HG03108 (cell line): Measurements from ENCODE around the gene OR5AU1.
A peak's percentile ranks its signal among the peaks of the same experiment; 100 is the strongest.

Source experiments
- ATAC-seq: cut with Tn5 transposase; IDR thresholded peaks from one replicate; pipeline ENCODE4 v1.9.1; 2021; ENCODE audit warnings: moderate library complexity; ENCODE audit not compliant: unreplicated experiment

The OR5AU1 gene

DNA sequence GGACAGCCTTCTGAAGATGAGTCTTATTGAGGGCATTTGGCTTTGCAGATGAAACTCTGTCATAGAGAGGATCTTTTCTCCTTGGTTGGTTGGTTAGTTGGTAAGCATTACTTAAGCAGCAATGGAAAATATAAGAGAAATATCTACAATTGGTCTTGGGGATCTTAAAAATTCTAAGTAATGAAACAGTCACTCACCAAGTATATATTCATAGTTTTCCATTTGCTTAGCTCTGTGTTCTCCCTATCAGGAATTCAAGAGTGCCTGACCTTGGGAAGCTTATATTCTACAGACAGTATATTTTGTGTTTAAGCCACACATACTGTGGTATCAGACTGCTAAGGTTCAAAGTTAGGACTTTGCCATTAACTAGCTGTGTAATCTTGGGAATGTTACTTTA is at the start of gene OR5AU1:
TSS of gene OR5AU1 (minus strand) at position 101 of the 400 bp plus-strand sequence. CDS start 191 bp downstream, outside the sequence.
- ATAC-seq = no peak

DNA sequence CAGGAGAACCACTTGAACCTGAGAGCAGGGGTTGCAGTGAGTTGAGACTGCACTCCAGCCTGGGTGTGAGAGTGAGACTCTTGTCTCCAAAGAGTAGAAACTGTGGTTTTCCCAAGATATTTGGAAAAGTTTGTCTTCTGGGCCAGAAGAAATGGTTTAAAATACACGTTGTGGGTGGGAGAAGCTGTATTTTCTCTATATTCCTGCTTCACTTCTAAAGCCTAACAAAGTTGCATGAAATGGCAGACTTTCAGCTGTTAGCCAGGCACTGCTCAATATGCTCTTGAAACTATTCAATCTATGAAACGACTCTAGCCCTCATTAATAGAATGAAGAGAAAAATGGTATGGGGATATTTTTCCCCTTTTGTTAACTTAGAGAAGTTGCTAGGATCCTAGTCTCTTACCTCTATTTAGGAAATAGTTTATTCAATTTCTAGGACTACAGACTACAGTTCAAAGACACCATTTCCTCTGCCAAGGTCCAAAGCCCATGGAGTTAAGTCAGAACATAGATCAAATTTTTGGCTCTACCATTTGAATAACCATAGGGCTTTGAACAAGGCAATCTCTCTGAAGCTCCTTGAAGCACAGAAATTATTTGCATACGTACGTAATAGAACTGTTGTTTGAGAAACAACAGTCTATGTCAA is 49.3 kb upstream of the OR5AU1 start:
- ATAC-seq = no peak

DNA sequence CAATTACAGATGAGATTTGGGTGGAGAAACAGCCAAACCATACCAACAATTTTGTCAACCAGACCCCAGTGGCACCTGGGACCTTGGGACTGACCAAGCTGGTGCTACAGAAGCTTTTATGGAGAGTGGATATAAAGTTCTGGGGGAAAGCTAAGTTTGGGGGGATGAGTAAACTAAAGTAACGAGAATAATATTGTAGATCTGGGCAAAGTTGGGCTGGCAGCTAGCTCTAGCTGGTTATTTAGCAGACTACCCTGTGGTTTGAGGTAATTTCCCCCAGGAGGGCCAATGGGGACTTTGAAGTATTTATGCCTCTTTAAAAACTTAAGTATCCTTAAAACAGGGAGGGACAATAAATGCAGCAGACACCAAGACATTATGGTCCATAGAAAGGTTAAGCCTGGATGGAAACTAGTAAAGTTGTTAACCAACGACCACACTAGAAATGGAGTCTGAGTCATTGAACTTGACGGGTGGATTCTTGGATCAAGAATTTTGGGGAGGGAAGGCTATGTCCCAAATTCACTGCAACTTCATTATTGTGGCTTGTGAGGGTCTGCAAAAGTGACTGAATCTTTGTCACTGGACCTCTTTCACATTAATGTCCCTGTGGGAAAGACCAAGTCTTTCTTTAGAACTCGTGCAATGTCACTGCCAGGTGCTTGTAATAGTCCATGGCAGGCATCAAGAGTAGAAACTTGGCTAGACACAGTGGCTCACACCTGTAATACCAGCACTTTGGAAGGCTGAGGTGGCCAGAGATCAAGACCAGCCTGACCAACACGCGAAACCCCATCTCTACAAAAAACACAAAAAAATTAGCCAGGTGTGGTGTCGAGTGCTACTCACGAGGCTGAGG is 48.5 kb upstream of the OR5AU1 start:
- ATAC-seq = no peak

DNA sequence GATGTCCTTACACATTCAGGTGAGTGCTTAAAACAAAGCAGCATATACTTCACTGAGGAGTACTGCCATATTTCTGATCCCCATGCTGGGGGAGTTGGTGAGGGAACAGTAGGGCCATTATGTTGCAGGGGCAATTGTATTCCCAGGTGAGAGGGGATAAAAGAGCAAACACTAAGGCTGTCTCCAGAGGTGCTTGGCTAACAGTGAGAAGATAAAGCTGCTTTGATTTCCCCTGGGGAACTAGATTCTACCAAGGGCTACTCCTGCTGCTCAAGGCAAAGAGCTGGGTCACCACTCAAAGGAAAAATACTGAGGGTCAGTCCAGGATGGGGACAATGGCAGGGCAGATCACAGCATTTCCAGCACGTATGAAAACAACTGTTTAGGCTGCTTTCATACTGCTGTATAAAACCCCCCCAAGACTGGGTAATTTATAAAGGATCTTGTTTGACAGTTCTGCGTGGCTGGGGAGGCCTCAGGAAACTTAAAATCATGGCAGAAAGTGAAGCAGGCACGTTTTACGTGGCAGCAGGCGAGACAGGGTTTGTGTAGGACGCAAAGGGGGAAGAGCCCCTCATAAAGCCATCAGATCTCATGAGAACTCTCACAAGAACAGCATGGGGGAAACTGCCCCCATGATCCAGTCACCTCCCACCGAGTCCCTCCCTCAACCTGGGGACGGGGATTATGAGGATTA is 47.8 kb upstream of the OR5AU1 start:
- ATAC-seq = no peak

DNA sequence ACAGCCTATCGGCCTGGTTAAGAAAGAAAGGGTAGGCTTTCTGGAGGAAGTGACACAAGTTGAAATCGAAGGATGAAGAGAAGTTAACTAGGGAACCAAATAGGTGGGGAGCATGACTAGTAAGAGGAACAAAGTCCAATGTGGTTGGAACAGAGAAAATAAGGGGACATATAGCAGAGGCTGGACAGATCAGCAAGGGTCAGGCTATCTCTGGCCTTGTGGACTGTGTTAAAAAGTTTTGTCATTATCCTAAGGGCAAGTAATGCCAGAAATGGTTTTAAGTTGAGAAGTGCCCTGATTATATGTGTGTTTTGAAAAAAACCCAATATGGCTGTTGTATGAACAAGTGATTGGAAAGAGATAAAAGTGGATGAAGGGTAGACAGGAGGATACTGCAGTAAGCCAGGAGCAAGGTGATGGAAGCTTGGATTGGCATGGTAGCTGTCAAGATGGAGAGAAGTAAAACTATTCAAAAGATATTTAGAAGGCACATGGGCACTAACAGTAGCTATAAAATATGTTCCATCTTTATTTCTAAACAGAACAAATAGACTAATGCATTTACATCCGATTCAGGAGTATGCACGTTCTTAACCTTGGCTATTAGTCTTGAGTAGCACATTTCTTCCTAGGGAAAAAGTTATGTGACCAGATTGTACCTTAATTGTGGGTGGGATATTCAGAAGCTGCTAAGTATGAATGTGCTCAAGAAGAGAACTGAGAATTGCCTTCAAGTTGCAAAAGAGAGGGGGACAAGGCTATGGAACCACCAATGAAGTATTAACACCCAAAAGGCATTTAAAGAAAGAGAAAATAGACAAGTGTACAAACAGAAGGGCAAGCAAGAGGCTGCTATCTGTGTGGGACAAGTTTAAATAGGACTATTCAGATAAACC is 46.8 kb upstream of the OR5AU1 start:
- ATAC-seq = no peak

DNA sequence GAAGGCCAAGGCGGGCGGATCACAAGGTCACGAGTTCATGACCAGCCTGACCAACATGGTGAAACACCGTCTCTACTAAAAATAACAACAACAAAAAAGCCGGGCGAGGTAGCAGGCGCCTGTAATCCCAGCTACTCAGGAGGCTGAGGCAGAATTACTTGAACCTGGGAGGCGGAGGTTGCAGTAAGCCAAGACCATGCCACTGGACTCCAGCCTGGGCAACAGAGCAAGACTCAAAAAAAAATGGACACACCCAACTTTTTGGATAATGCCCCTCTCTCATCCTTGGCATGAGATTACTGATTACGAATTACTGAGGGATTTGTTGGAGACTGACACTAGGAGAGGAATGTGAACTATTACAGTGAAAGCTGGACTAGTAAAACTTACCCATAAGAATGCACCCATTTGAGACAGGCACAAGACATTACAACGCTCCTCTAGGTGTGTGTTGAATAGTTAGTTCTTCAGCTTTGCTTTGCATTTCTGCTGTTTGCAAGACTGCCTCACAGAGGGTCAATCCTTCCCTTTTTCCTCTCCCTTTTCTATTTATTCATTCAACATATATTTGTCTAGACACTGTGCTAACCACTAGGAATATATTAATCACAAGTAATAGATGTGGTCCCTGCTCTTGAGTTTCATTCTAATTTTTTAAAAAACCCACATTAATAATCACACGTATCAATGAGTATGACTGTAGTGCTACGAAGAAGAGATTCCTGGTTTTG is 46.0 kb upstream of the OR5AU1 start:
- no peak for ATAC-seq

DNA sequence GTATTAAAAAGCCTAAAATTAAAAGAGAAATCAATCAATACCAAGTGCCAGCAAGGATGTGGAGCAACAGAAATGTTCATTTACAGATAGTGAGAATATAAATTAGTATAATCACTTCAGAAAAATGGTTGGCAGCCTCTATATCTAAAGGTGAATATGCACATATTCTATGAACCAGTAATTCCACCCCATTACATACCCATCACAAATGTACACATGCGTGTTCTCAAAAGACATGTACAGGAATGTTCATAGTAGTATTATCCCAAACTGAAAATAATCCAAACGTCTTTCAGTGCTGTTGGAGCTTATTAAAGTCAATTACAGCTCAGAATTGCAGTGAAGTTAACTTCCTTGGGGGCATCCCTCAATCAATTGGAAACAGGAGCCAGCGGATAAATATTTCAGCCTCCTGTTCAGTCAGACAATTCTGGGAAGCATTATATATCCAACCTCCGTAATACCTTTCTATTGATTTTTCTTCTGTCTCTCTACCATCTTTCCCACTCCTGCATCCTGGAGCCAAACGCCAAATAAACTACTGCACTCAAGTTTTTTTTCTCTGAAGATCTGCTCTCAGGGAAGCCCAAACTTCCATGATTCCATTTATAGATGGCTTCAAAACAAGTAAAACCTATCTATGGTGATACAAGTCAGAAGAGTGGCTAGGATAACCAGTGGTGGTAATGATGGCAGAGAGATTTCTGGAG is 45.0 kb upstream of the OR5AU1 start:
- no peak for ATAC-seq

DNA sequence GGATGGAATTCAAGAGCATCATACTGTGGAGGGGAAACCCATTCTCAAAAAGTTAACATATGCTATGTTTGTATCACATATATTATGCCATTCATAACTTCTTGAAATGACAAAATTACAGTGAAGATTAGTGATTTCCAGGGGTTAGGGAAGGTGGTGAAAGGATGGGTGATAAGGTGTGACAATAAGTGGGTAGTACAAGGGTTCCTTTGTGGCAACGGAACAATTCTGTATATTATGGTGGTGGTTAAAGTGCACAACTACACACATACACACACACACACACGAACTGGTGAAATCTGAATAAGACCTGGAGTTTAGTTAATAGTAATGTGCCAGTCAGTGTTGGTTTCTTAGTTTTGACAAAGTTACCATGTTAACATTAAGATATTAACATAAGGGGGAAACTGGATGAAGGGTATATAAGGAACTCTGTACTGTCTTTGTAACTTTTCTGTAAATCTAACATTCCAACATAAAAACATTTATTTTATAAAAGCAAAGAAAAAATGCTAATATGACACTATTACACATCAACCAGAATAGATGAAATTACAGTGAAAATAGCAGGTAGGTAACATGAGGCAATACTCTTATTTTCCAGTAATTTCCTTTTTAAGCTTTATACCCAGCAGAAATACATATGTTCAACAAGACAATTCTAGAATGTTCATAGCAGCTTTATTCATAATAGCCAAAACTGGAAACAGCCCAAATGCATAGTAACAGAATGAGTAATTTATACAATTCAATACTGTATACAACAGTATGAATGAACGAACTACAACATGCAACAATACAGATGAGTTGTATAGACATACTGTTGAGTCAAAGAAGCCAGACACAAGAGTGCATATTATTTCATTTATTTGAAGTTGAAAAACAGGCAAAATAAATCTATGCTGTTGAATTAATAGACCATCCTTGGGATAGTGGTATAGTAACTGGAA is 44.0 kb upstream of the OR5AU1 start:
- ATAC-seq = no peak

DNA sequence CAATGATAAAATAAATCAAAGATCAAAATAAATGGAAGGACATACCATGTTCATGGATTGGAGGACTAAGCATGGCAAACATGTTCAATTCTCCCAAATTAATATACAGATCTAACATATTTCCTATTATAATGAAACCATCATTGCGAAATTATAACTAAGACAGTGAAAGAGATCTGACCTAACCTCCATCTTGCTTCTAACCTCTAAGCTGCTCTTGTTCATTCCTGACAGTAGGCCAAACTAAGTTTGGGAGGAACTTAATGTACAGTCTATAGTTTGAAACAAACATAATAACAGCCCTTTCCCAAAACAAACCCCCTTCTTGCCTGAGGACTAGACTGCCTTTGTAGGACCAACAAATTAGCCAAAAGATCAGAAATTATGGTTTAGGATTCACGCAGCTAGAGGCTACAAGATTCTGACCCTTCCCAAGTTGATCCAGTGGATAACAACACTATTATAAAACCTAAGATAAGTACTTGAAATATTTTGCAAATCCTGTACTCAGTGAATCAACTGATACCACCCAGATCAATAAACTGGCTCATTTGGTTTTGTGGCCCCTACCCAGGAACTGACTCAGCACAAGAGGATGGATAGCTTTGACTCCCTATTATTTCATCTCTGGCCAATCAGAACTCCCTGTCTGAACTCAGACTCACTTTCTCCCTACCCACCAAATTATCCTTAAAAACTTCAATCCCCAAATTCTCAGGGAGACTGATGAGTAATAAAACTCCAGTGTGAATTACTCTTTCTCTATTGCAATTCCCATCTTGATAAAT is 41.7 kb upstream of the OR5AU1 start:
- ATAC-seq = no peak

DNA sequence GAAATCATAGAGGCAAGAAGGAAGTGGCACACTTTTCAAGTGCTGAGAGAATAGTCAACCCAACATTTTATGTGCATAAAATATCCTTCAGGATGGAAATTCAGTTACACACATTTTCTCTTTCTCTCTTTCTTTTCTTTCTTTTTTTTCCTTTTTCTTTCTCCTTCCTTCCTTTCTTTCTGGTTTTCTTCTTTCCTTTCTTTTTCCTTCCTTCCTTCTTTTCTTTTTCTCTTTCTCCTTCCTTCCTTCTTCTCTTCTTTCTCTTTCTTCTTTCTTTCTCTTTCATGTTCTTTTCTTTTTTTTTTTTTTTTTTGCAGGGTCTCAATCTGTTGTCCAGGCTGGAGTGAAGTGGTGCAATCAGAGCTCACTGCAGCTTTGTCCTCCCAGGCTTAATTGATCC is 38.7 kb upstream of the OR5AU1 start:
- ATAC-seq = no peak

DNA sequence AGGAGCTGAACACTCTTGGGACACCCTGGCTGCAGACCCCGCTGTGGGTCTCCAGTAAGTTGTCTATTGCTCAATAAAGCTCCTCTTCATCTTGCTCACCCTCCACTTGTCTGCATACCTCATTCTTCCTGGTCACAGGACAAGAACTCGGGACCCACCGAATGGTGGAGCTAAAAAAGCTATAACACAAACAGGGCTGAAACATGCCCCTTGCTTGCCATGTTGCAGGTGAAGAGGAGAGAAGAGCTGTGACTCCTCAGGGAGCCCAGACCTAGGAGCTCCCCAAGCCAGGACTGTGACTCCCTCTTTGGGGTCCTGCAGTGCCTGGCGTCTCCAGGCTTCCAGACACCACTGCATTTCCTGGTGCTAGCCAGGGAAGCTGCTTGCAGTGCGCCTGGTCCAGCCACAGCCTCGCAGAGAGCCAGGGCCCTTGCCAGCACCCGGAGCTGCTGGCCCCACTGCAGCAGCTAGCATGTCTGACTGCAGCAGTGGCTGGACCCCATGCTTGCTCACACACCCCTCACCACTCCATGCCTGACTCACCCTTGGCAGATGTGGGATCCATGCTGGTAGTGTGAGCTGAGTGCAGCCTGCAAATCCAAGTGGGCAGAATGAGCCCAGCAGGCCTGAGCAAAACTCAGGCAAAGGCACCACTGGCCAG is 37.1 kb upstream of the OR5AU1 start:
- ATAC-seq = no peak

DNA sequence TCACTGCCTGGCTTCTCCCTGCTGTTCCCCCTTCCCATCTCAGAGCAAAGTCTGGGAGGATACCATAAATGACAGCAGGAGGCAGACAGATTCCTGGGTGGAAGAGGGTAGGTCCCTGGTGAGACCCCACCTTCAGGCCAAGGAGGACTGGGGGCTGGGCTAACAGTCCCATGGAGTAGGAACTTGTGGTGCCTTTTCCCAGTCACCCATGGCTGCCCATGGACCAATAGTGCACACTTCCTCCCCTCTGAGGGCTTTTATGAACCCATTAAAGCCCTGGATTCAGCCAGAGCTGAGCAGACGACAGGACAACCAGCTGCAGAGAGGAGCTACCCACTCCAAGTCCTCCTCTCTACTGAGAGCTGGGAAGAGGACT is 36.6 kb upstream of the OR5AU1 start:
- no peak for ATAC-seq

DNA sequence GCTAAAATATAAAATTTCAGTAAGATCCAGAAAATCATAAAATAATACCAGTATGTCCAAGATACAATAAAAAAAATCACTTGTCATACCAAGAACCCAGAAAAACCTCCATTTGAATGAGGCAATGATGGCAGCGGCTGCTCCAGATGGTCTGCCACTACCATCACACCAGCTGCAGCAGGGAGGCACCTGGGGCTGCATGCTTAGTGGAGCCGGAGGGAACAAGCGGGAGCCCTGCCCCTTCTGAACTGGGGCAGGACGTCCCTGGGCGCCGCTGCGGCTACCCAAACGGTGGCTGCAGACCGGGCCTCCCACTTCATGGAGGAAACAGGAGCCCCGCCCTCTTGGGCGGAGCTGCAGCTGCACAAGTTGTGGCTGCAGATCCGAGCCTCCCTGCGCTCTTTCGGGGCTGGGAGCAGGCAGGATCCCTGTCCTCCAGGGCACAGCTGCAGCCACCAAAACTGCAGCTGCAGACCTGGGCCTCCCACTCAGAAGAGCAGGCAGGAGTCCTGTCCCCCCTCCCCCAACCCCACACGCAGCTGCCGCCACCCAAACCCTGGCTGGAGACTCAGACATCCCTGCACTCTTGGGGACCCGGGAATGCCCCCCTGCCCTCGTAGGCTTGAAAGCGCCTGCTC is 36.1 kb upstream of the OR5AU1 start:
- ATAC-seq = peak; percentile 80

DNA sequence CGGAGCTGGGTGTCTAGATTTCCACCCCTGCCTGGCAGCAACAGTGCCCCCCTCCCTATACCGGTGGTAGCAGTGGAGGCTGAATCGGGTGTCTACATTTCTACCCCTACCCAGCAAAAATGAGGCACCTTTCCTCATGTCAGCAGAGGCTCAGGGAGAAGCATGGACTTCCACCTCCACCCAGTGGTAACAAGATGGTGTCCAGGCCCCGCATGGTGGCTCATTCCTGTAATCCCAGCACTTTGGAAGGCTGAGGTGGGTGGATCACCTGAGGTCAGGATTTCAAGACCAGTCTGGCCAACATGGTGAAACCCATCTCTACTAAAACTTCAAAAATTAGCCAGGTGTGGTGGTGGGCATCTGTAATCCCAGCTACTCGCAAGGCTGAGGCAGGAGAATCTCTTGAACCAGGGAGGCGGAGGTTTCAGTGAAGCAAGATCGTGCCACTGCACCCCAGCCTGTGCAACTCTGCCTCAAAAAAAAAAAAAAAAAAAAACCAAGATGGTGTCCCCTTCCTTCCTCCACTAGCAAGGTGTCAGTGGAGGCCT is 35.5 kb upstream of the OR5AU1 start:
- ATAC-seq = no peak

DNA sequence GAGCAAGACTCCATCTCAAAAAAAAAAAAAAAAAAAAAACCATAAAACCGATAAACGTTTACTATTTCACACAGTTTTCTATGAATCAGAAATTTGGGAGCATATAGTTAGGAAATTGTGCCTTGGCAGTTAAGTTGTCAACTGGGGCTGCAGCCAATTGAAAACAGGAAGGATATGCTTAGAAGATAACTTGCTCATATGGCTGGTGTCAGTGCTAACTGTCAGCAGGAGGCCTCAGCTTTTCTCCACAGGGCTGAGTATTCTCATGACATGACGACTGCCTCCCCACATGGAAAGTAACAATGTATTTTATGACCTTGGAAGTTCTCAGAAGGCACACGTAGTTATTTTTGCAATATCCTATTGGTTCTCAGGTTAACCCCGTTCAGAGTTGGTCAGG is 29.6 kb upstream of the OR5AU1 start:
- no peak for ATAC-seq

DNA sequence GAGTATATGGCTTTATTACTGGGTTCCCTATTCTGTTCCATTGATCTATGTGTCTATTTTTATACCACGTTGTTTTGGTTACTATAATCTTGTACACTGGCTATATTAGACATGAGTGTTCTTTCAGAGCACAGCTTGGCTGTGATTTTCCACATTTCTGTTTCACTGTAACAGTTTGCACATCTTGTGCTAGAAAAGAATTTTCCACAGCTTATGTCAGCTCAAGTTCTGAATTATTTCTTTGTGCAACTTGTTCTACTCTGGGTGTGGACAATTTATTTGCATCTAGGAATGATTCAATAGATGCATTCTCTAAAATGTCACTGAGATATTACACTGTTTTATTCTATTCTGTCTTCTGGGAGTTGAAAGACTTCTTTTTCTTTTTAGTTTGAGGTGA is 28.4 kb upstream of the OR5AU1 start:
- no peak for ATAC-seq
